Activated CD4-positive, alpha-beta memory T cell treated with anti-CD3 and anti-CD28 coated beads for 36 hours (primary cell): Measurements from ENCODE around the gene DHX58. TPM values are rescaled to one million over a fixed set of nuclear protein-coding genes. Genes with fewer than 3 reads are reported as not detected.

ENCODE experiments used
- CTCF ChIA-PET: fragments of 350-600 bp; sonication (Branson Sonifier 250); formaldehyde crosslinking; loops from one replicate; lab custom pipeline; 2021; ENCODE audit warnings: antibody characterized with exemption, inconsistent platforms; lab: Charles Lee
- POLR2A ChIA-PET: fragments of 350-600 bp; sonication (Branson Sonifier 250); formaldehyde crosslinking; loops from one replicate; lab custom pipeline; 2021; ENCODE audit warnings: antibody characterized with exemption; lab: Charles Lee
- DNase-seq: peaks from one replicate; pipeline ENCODE4 v3.0.0-alpha.2; 2020
- H3K27ac Mint-ChIP-seq: one replicate; pipeline ENCODE4 v1.8.0; 2021; ENCODE audit warnings: mixed read lengths
- H3K27me3 Mint-ChIP-seq: one replicate; pipeline ENCODE4 v1.8.0; 2021; ENCODE audit warnings: mixed read lengths
- H3K36me3 Mint-ChIP-seq: one replicate; pipeline ENCODE4 v1.8.0; 2021; ENCODE audit warnings: mixed read lengths
- H3K4me1 Mint-ChIP-seq: one replicate; pipeline ENCODE4 v1.8.0; 2021; ENCODE audit warnings: low read depth, mixed read lengths
- H3K4me3 Mint-ChIP-seq: one replicate; pipeline ENCODE4 v1.8.0; 2021; ENCODE audit warnings: mild to moderate bottlenecking, mixed read lengths
- H3K9me3 Mint-ChIP-seq: one replicate; pipeline ENCODE4 v1.8.0; 2021; ENCODE audit warnings: mixed read lengths
- intact Hi-C: fragments of 100-400 bp; cut with micrococcal nuclease; formaldehyde crosslinking; loops from one replicate; pipeline ENCODE4 v1.15.1; 2023
- total RNA-seq, 2 experiments: library from RNA; stranded (reverse); gene quantifications; one replicate each; pipeline ENCODE4 v1.2.3, GENCODE V29; 2021

Gene DHX58
- total RNA-seq, 2 experiments from 2014 or later, result 38.1 to 38.4 TPM

DNA sequence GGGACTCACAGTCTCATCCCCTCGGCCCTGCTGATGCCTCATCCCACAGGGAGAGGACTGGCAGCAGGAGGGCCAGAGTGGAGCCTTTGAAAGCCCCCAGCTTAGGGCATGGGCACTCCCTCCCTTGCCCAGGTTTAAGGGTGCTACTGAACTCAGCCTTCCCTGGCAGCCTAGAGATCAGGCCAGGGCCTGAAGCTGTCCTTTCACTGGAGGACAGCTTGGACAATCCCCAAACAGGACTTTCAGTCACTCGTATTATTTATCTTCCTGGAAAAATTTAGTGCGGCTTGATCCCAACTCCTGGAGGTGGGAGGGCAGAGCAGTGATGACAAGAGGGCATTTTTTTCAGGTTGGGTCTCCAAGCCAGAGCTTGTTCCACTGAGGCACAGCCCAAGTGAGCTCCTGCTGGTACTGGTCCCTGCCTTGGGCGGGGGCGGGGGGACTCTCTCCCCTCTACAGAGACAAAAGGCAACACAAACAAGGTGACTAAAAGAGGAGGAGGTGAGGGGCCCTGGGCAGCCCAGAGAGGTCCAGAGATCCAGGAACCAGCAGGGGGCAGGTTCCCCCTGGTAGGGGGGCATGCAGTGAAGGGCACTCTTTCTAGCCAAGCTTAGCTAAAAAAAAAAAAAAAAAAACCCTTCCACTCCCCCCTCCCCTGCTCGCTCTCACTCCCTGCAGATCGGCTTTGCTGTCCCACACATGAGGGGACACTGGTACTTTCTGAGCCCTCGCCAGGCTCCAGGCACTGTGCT lies 16.0 kb downstream of the DHX58 start:
- POLR2A ChIA-PET, result interaction anchor here (0.8 kb wide), 1 partner anchor 14 kb away, joined by 3 read pairs; no protein-coding TSS in a partner anchor
- CTCF ChIA-PET, result interaction anchor here (1.0 to 2.3 kb wide), 5 partner anchors 10 to 71 kb away, joined by 3 to 11 read pairs (median 3); no protein-coding TSS in a partner anchor
- Mint-ChIP-seq H3K36me3 (no peaks in the 10 kb centered on the region), H3K27me3 (peaks cover 16% of the 10 kb centered on the region), H3K27ac (no peak overlapping the region), H3K4me3 (no peak overlapping the region), H3K9me3 (no peaks in the 10 kb centered on the region), H3K4me1 (peaks cover 8% of the 10 kb centered on the region)
- intact Hi-C loops, result no loop called here
- no peak for DNase-seq

DNA sequence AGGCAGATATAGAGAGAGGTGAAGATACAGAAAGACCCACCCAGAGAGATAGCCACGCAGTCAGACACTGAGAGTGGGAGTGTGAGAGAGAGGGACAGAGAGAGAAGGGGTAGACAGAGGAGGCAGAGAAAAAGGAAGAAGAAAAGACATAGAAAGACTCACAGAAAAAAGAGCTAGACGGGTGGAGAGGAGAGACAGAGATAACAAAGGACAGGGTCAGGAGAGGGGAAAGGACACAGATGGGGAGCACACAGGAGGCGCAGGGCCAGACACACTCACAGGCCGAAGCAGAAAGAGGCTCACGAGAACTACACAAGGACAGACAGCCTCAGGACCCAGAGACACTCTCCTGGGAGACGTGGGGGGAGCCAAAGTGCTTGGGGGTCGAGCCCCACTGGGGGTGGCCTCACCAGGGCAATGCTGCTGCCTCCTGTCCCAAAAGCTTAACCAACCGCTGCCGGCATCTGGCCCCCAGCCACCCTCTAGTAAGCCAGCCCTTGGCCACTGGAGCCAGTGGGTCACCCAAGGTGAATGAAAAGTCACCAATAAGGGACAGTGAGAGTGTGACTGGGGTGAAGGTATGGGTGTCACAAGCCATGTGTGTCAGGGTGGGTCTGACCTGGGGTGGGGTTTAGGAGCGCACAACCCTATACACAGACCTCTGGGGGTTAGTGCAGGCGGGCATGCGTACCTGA lies 18.0 kb downstream of the DHX58 start:
- POLR2A ChIA-PET, result no interaction called here
- peaks cover 8% of the 10 kb centered on the region for H3K4me1 Mint-ChIP-seq
- intact Hi-C loops, result no loop called here
- no peak overlapping the region for H3K27ac Mint-ChIP-seq
- H3K9me3 Mint-ChIP-seq, result no peaks in the 10 kb centered on the region
- no peaks in the 10 kb centered on the region for H3K36me3 Mint-ChIP-seq
- peaks cover 21% of the 10 kb centered on the region for H3K27me3 Mint-ChIP-seq
- CTCF ChIA-PET, result interaction anchor here (0.6 kb wide), 1 partner anchor 23 kb away, joined by 4 read pairs; no protein-coding TSS in a partner anchor
- no peak overlapping the region for H3K4me3 Mint-ChIP-seq
- no peak for DNase-seq

DNA sequence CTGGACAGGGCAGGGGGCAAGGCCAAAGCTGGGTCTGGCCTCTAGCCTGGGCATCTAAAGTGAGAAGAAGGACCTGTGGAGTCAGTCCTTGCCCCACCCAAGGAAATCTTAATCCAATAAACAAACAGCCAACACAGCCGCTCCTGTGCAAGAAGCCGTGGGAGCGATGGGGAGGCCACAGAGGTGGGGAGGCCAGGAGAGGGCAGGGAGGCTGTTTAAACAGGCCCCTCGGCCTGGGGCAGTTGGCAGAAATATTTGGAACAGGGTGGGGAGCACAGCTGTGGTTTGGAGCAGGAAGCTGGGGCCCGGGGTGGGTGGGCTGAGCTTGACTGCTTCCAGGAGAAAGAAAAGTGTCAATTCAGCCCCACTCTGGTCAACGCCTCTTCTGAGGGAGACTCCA lies 19.6 kb downstream of the DHX58 start:
- DNase-seq, result no peak
- Mint-ChIP-seq H3K4me3 (no peak overlapping the region), H3K36me3 (no peaks in the 10 kb centered on the region), H3K9me3 (no peaks in the 10 kb centered on the region), H3K27ac (no peak overlapping the region), H3K27me3 (peaks cover 20% of the 10 kb centered on the region), H3K4me1 (peaks cover 5% of the 10 kb centered on the region)
- ChIA-PET CTCF (interaction anchor here (1.0 kb wide), 1 partner anchor 27 kb away, joined by 3 read pairs; no protein-coding TSS in a partner anchor), POLR2A (no interaction called here)
- intact Hi-C loops, result no loop called here

DNA sequence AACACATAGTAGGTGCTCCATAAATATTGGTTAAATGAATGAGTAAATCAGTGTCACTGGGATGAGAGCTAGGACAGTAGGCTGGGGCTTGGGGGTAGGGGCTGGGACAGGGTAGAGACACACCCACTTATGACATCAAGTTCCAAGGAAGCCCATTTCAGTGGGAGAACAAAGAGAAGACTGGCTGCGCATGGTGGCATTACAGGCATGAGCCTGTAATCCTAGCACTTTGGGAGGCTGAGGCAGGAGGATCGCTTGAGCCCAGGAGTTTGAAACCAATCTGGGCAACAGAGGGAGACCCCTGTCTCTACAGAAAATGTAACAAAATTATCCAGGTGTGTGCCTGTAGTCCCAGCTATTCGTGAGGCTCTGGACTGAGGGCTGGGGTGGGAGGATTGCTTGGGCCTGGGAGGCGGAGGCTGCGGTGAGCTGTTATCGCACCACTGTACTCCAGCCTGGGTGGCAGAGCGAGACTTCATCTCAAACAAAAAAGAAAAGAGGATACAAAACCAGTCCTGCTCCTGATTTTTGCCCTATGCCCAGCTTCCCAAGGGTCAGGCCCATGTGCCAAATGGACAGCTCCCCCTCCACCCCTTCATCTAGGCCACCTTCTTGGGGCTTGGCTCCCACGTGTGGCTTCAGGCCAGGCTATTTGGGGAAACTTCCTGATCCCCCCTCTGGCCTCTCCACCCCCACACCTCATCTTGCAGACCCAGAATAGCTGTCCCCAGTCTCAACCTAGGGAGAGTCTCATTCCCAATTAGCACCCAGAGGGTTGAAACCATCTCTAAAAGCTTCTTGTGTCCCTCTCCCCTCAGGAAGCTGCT lies 21.3 kb downstream of the DHX58 start:
- no peaks in the 10 kb centered on the region for H3K36me3 Mint-ChIP-seq
- H3K9me3 Mint-ChIP-seq, result no peaks in the 10 kb centered on the region
- ChIA-PET CTCF (interaction anchor here (0.6 to 1.4 kb wide), 2 partner anchors 23 to 51 kb away, joined by 3 read pairs; no protein-coding TSS in a partner anchor), POLR2A (no interaction called here)
- intact Hi-C loops, result no loop called here
- H3K27ac Mint-ChIP-seq, result no peak overlapping the region
- H3K4me3 Mint-ChIP-seq, result no peak overlapping the region
- DNase-seq, result no peak
- H3K27me3 Mint-ChIP-seq, result peaks cover 7% of the 10 kb centered on the region
- no peaks in the 10 kb centered on the region for H3K4me1 Mint-ChIP-seq

DNA sequence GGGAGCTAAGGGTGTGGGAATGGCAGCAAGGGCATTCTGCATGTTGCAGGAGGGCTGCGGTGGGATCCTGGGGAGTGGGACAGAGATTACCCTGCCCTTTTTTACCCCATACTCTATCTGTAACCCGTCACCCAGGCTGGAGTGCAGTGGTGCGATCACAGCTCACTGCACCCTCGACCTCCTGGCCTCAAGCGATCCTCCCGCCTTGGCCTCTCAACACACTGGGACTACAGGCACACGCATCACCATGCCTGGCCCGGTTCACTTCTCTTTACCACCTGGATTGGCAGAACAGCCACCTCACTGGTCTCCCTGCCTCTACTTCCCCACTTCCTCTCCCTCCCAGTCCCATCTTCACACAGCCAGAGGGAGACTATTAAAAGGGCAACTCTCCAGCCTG lies 23.8 kb downstream of the DHX58 start:
- Mint-ChIP-seq H3K4me1 (no peaks in the 10 kb centered on the region), H3K9me3 (no peaks in the 10 kb centered on the region), H3K27ac (no peak overlapping the region), H3K4me3 (no peak overlapping the region), H3K36me3 (no peaks in the 10 kb centered on the region), H3K27me3 (peaks cover 7% of the 10 kb centered on the region)
- DNase-seq, result no peak
- CTCF ChIA-PET, result no interaction called here
- POLR2A ChIA-PET, result no interaction called here
- intact Hi-C loops, result no loop called here

DNA sequence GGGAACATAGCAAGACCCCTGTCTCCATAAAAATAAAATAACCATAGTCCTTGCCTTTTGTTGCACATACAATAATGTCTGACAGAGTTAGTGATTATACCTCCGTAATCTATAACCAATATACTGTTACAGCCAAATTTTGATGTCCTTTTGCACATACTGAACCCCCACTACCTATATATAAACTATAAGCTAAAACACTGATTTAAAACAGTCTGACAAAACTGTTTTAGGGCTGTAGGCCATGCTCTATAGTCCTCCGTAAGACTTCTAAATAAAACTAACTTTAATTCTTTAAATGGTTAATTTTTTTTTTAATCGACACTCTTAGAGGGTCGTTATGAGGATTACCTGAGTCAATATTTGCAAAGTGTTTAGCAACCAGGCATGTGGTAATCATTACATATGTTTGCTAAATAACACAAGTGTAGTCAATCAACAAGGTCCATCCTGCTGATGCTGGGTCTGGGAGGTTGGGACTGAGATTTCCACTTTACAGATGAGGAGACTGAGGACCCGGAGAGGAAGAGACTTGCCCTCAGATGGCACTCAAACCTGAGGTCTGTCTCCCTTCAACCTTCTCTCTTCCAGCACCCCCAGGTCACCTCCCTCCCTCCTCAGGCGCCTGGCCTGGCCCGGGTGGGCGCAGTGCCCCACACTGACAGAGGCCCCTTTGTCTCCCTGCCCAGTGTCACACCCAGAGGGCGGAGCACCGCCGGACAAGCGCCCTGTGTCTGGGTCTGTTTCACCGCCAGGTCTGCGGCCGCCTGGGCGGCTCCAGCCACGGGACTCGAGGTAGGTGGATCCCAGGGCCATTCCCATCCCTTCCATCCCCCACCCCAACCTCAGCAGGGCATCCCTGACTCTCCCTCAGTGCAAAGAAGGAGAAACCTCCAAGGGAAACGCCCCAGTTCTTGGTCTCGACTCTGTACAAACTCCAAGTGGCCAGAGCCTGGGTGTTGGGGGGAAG lies 24.5 kb downstream of the DHX58 start:
- no peak overlapping the region for H3K27ac Mint-ChIP-seq
- H3K27me3 Mint-ChIP-seq, result peaks cover 7% of the 10 kb centered on the region
- ChIA-PET POLR2A (no interaction called here), CTCF (interaction anchor here (0.8 to 1.9 kb wide), 3 partner anchors 13 to 299 kb away, joined by 3 to 7 read pairs (median 3); partner anchors contain the start of gene NKIRAS2)
- no peak overlapping the region for H3K4me3 Mint-ChIP-seq
- H3K36me3 Mint-ChIP-seq, result no peaks in the 10 kb centered on the region
- intact Hi-C loops, result no loop called here
- no peak for DNase-seq
- no peaks in the 10 kb centered on the region for H3K9me3 Mint-ChIP-seq
- H3K4me1 Mint-ChIP-seq, result no peaks in the 10 kb centered on the region

DNA sequence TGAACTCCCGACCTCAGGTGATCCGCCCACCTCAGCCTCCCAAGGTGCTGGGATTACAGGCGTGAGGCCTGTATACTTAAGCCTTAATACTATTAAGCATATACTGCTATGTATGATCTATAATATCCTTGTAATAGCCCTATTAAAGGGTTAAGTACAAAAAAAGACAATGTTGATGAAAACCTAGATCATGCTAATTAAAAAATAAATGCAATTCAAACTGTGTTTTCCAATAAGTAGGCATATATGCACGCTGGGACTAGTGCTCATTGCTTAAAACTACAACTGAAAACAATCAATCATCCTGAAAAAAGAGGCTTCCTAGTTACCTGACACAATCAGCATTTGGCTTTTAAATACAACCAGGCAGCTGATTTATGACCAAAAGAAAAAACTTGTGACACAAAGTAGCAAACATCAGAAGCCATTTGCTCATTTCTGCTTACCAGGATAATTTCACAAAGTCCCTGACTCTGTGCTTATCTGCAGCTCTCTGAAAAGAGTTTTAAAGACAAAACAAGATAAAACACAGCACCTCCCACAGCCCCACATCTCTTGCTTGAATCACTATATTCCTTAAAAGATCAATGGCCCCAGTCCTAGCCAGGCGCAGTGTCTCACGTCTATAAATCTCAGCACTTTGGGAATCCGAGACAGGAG lies 25.3 kb downstream of the DHX58 start:
- CTCF ChIA-PET, result interaction anchor here (0.8 to 1.9 kb wide), 3 partner anchors 14 to 299 kb away, joined by 3 to 7 read pairs (median 3); partner anchors contain the start of gene NKIRAS2
- POLR2A ChIA-PET, result no interaction called here

DNA sequence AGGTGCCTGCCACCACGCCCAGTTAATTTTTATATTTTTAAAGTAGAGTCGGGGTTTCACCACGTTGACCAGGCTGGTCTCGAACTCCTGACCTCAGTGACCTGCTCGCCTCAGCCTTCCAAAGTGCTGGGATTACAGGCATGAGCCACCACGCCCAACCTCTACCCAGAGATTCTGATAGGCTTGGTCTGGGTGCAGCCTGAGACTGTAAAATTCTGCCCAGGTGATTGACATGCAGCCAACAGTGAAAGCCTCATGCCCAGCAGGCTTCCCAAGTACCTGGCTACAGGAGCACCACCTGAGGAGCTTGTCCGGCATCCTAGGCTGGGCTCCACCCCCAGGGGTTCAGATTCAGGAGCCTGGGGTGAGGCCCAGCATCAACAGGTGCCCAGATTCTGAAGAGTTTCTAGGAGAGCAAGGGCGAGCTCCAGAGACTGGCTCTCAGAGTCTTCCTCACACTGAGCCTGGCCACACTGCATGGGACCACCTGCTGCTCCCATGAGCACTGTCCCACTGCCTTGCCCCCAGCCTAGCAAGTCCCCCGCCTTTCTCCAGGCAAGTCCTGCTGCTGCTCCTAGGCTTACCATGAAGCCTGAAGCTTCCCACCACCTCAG lies 30.9 kb downstream of the DHX58 start:
- intact Hi-C loops, result no loop called here
- Mint-ChIP-seq H3K4me1 (no peaks in the 10 kb centered on the region), H3K27ac (no peak overlapping the region), H3K27me3 (no peaks in the 10 kb centered on the region), H3K9me3 (no peaks in the 10 kb centered on the region), H3K36me3 (no peaks in the 10 kb centered on the region), H3K4me3 (no peak overlapping the region)
- ChIA-PET CTCF (no interaction called here), POLR2A (no interaction called here)
- DNase-seq, result no peak

More for the DNA sequence above, 25.3 kb downstream of the DHX58 start:
- no peak for DNase-seq
- no peak overlapping the region for H3K27ac Mint-ChIP-seq
- intact Hi-C loops, result no loop called here
- H3K36me3 Mint-ChIP-seq, result no peaks in the 10 kb centered on the region
- H3K4me3 Mint-ChIP-seq, result no peak overlapping the region
- H3K9me3 Mint-ChIP-seq, result no peaks in the 10 kb centered on the region
- H3K27me3 Mint-ChIP-seq, result peaks cover 7% of the 10 kb centered on the region
- H3K4me1 Mint-ChIP-seq, result no peaks in the 10 kb centered on the region

DNA sequence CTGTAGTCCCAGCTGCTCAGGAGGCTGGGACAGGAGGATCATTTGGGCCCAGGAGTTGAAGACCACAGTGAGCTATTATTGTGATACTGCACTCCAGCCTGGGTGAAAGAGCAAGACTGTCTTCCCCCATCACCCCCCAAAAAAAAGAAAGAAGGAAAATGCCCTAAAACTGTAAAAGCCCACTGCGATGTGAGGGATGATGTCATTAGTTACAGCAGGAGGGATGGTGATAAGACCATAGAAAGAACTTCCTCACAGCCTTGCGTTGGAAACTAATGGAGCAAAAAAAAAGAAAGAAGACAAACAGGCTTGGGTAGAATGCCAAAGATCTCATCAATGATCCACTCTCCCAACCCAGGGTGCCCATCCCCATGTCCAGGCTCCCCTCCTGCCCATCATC lies 33.0 kb downstream of the DHX58 start:
- Mint-ChIP-seq H3K27me3 (no peaks in the 10 kb centered on the region), H3K4me3 (no peak overlapping the region), H3K36me3 (no peaks in the 10 kb centered on the region), H3K9me3 (no peaks in the 10 kb centered on the region), H3K4me1 (no peaks in the 10 kb centered on the region), H3K27ac (no peak overlapping the region)
- CTCF ChIA-PET, result no interaction called here
- intact Hi-C loops, result no loop called here
- POLR2A ChIA-PET, result no interaction called here
- DNase-seq, result no peak

DNA sequence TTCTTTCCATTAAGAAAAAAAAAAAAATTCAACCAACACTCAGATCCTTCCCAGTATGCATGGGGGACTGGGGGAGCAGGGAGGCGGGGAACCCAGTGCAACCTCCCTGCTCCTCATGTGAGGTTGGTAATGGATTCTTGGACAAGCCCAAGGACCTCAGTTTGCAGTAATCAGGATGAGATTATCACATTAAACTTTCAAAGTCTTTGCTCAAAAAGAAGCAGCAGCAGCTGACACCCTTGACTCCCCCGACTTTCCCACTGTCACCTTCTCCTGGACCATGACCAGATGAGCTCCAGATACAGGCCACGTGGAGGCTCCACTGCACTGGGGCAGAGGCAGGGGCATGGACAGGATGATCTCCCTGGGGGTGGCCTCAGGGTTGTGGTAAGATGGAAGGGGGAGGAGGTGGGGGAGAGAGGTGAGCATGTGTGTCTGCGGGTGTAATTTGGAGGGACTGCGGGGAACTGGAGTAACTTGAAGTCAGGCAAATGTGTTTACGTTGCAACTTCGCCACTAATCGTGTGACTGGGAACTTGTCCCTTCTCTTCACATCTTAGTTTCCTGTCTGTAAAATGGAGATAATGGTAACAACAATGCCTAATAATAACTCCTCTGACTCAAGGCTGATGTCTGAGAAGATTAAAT lies 34.0 kb downstream of the DHX58 start:
- POLR2A ChIA-PET, result no interaction called here
- Mint-ChIP-seq H3K27ac (no peak overlapping the region), H3K27me3 (peaks cover 4% of the 10 kb centered on the region), H3K4me1 (no peaks in the 10 kb centered on the region), H3K4me3 (no peak overlapping the region), H3K9me3 (no peaks in the 10 kb centered on the region), H3K36me3 (no peaks in the 10 kb centered on the region)
- intact Hi-C loops, result no loop called here
- DNase-seq, result no peak
- CTCF ChIA-PET, result interaction anchor here (0.6 kb wide), 1 partner anchor 406 kb away, joined by 3 read pairs; no protein-coding TSS in a partner anchor
